NCI-H2081 (cell line): ENCODE measurements around the gene RHEX.
"Not testable (repeated sequence)": the region's sequence is repeated elsewhere in the genome, so short reads cannot be mapped to it uniquely, and the experiment has no call there.

Experiments used
- DNase-seq, 2 experiments: peaks; one replicate each; lab custom pipeline; 2025; lab: John Stamatoyannopoulos, UW

Gene RHEX

GRCh38 chr1:206030191-206030590 is 22.8 kb upstream of the RHEX start:
- no peak for DNase-seq

- peak; percentile 51 to 87 for DNase-seq
Measured at GRCh38 chr1:206030714-206031113, 22.3 kb upstream of the RHEX start.

- no peak for DNase-seq
Measured at GRCh38 chr1:206032380-206033140, 20.4 kb upstream of the RHEX start.

GRCh38 chr1:206035027-206035426 is 17.9 kb upstream of the RHEX start:
- DNase-seq: peak; percentile 7 to 29

- DNase-seq: no peak
Measured at GRCh38 chr1:206036663-206037455, 16.1 kb upstream of the RHEX start.

GRCh38 chr1:206037581-206037980 is 15.4 kb upstream of the RHEX start:
- no peak for DNase-seq

- no peak for DNase-seq
Measured at GRCh38 chr1:206039046-206039973, 13.7 kb upstream of the RHEX start.

GRCh38 chr1:206040328-206040727 is 12.6 kb upstream of the RHEX start:
- DNase-seq: no peak

- no peak for DNase-seq
Measured at GRCh38 chr1:206041640-206042039, 11.3 kb upstream of the RHEX start.

GRCh38 chr1:206047271-206047670 is 5.7 kb upstream of the RHEX start:
- no peak for DNase-seq

- DNase-seq: no peak
Measured at GRCh38 chr1:206048582-206048981, 4.4 kb upstream of the RHEX start.

- DNase-seq: no peak
Measured at GRCh38 chr1:206049293-206049692, 3.7 kb upstream of the RHEX start.

GRCh38 chr1:206049919-206050600 is 2.9 kb upstream of the RHEX start:
- no peak for DNase-seq

- no peak for DNase-seq
Measured at GRCh38 chr1:206050655-206051235, 2.2 kb upstream of the RHEX start.

- DNase-seq: not testable (repeated sequence)
Measured at GRCh38 chr1:206052231-206052865, 625 bp upstream of the RHEX start.

GRCh38 chr1:206053616-206054015 is 643 bp downstream of the RHEX start:
- DNase-seq: not testable (repeated sequence)

GRCh38 chr1:206055069-206055625 is 2.2 kb downstream of the RHEX start:
- not testable (repeated sequence) for DNase-seq

- DNase-seq: not testable (repeated sequence)
Measured at GRCh38 chr1:206055639-206056323, 2.8 kb downstream of the RHEX start.

GRCh38 chr1:206058289-206058926 is 5.4 kb downstream of the RHEX start:
- DNase-seq: not testable (repeated sequence)
